ENCODE measurements around the gene MCU.
A peak's percentile ranks its signal among the peaks of the same experiment; 100 is the strongest.
"Not testable (repeated sequence)": the region's sequence is repeated elsewhere in the genome, so short reads cannot be mapped to it uniquely, and the experiment has no call there.

MCU gene

DNA sequence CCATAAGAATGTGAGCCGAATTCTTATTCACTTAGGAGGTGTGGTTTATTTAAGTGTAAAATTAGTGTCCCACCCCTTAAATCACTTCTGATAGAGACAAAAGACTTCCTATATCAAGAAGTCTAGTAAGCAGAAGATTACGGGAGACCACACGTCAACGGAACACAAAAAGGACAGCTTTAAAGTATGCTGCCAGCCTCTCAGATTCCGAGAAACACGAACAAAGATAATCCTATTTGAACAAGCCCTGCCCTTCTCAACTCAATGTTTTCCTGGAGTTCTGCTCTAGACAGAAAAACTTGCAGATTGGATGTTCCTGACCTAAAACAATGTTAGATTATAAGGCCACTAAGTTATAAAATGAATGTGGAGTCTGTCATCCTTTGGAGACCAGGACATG is 4.9 kb upstream of the MCU start:
- DNase-seq: no peak

DNA sequence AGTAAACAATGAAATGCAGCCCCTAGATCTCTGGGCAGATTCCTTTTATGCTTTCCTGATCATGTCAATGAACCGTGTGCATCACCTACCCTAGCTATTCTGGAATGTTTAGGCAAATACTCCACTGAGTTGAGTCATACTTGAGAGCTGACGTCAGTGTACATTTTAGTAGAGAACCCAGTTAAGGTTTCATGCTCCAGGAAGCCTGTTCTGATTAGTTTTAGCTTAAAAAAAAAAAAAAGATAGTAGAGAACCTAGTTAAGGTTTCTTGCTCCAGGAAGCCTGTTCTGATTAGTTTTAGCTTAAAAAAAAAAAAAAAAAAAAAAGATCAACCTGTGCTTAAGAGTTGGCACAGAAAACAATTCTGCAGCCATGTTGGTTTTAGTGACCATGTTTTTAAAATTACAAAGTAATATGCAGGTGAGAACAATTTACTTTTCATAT is 3.7 kb upstream of the MCU start:
- no peak for DNase-seq

DNA sequence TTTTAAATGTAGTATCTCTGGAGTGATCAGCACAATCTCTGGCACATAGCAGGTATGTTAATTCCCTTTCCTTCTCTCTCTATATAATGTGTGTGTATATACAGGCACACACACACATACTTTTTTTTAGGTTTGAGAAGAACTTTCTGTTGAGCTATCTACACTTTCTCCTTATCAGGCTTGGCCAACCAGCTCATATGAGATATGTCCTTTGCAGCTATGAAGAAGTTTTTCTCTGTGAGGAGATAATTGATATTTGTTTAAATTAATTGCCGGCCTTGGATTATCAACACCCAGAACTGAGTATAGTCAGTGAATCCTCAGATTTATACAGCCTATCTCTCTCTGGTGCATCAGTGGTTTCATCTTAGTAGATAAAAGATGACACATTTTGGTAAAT is 2.3 kb upstream of the MCU start:
- no peak for DNase-seq

DNA sequence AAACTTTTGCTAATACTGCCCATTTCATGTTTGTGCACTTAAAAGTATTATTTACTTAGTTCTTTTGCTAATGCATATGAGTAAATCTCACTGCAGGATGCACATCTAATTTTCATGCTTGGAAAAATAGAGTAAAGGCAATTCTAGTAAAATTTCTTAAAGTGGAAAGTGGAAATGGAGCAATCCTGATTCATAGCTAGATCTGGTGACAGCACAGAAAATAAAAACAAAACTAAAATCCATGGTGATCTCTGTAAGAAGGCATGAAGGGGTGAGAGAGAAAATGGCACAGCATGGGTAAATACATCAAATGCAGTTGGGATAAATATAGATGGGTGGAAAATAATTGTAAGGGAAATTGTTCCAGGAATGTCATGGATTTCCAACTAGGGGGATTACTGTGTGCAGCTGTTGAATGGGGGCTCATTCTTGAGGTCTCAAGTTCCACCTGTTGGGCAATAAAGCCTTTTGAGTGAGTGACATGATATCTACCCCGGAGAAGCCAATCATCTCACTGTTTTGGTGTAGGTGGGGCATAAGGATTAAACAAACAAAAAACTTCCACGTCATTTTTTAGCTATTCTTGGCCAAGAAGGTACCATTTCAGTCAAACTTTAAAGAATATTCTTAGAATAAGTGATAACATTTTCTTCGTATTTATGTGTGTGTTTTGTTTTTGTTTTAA is 1.7 kb upstream of the MCU start:
- no peak for DNase-seq

DNA sequence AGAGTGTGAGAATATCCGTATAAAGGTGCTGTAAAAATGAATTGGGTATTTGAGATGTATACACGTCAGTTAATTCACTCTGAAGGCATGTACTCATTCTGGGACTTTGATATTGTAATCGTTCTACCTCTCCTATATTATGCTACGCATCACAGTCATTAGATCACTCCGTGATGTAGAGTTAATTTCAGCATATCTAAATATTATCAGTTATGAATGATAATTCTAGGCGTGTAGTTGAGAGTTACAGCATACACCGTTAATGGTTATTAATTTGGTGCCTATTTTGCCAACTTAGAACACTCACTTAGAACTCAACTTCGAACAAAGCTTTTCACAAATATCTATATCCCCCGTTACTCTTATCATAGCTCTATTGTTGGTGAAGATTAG is 477 bp upstream of the MCU start:
- no peak for DNase-seq

DNA sequence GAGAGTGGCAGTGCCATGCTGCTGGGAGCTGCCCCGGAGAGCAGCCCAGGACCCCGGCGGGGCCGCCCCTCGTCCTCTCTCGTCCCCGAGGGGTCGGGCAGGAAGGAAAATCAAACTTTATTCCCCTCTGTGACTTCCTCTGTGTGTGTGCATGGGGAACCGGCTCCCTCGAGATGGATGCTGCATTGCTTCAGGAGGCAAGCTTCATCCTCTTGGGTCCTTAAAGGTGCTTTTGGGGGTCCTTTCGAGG is 726 bp downstream of the MCU start:
- peak; percentile 22 for DNase-seq

DNA sequence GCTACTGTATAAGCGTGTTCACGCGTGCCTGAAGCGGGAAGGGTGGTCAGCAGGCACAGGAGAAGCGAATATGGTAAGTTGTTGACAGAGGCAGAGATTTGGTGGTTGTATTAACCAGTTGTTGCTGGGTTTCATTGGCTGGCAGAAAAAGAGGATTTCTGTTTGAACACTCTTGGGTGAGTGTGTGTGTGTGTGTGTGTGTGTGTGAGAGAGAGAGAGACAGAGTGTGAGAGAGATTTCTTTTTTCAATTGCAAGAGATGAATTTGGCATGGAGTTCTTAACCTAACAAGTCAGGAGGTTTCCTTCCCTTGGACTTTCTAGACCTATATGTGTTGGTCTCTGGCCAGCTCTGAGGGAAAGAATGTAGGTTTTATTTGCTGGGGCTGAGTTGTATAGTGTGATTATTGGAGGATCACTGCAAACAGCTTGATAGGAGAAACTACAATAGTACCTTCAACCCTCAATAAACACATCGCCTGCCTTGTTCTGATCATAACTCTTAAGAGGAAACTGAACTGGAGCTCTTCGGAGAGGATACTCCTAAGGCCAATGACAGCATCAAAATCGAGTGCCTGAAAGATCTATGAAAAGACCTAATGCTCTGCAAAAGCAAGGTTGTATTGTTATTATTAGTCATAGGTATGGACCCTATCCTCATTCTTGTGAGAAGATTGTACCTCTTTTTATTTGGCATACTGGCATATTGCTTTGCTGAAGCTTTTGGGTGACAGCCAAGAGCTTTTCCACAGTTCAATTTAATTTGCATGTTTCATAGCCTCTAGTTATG is 1.2 kb downstream of the MCU start:
- DNase-seq: peak; percentile 32

DNA sequence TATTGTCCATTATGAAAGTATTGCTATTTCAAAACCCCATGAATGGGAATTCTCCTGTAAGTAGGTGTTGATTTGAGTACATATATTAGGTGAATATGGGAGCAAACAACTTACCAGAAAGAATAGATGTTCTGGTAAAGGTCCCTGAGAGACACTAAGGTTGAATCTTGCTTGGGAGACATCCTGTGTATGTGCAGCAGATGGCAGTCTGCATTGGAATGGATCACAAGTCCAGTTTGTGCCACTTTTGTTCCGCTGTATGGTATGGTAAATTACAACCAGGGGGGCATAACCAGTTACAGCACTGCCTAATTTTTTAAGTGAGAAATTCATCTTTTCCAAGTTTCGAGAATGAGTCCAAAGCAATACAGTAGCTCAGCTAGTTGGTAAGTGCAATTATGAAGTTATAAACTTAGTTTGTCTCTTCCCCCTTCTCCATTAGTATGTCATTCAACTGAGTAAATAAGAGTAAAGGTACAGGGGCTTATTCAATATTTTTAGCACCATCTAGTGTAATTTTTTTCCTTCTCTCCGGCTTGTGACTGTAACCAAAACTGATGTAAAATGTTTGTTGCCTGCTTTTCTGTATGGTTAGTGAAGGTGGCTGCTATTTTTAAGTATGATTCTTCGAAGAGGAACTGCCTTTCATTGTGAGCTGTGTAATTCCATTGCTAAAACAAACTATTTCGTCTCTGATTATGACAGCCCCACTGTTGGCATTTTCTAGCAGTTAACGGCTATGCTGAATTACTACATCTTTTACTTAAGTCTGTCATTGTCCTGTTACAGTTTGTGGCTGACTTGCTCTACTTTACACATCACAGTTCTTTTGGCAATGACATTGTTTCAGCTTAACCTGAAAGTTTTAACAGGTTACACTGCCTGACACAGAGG is 2.8 kb downstream of the MCU start:
- no peak for DNase-seq

DNA sequence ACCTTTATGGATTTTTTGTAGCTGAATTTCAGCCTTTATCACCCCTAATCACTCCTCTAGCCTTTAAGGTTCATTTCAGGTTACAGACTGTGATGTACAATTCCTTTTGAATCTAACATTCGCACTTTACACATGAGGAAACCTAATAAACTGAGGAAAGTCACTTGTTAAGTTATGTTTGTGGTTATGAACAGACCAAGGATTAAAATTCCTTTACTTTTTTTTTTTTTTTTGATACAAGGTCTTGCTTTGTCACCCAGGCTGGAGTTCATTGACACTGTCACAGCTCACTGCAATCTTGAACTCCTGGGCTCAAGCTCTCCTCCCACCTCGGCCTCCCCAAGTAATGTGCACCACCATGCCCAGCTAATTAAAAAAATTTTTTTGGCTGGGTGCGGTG is 3.6 kb downstream of the MCU start:
- no peak for DNase-seq

DNA sequence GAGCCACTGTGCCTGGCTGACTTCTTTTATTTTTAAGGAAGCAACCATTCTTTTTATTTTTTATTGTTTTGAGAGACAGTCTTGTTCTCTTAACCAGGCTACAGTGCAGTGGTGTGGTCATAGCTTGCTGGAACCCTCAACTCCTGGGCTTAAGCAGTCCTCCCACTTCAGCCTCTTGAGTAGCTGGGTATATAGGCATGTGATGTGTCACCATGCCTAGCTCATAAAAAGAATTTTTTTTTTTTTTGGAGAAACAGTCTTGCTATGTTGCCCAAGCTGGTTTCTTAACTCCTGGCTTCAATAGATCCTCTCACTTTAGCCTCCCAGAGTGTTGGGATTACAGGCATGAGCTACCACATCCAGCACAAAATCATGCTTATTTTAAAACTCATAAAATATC is 5.8 kb downstream of the MCU start:
- DNase-seq: no peak

DNA sequence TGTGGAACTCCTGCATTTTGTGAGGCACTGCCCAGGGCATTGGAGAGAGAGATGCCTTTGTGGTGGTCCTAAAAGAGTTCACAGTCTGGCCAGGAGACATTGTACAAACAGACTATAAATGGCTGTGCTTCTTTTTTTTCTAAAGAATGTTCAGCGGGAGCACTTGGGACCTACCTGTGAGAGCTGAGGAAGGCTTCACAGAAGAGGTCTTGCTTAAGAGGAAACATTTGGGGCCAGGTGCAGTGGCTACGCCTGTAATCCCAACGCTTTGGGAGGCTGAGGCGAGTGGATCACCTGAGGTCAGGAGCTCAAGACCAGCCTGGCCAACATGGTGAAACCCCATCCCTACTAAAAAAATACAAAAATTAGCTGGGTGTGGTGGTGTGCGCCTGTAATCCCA is 10.5 kb downstream of the MCU start:
- not testable (repeated sequence) for DNase-seq

DNA sequence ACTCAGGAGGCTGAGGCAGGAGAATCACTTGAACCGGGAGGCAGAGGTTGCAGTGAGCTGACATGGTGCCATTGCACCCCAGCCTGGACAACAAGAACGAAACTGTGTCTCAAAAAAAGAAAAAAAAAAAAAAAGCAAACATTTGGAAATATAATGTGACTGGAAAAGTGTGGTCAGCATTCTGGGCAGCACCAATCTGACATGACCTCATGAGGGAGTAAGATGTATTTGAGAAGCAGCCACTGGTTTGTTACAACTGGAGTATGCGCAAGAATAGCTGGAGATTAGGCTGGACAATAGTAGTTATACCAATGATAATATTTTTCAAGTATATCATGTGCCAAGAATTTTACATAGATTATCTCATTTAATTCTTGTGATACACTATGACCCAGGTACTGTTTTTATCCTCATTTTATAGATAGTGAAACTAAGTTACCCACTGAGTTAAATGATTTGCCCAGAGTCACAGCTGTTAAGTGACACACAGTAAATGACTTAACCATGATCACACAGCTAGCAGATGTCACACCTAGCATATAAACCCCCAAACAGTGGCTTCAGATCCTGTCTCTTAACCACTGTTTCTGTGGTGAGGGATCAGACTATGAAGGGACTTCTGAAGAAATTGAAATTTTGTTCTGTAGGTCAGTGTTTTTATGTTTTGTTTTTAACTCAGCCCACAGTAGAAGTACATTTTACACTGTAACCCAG is 11.1 kb downstream of the MCU start:
- DNase-seq: no peak

DNA sequence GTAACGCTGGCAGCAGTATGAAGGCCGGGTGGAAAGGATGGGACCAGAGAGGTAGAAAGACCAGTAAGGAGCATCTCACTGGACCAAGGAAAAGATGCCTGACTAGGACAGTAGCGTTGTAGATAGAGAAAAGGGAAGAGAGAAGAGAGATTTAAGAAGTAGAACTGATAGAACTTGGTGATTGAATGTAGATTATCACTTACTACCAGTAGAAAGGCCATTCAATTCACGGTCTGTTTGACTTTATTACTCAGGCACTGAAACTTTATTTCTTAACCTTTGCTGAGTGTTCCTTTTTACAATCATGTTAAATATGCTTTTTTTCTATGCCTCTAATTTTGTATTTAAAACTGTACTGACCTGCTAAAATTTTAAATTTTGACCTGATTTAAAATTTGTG is 12.2 kb downstream of the MCU start:
- DNase-seq: no peak

DNA sequence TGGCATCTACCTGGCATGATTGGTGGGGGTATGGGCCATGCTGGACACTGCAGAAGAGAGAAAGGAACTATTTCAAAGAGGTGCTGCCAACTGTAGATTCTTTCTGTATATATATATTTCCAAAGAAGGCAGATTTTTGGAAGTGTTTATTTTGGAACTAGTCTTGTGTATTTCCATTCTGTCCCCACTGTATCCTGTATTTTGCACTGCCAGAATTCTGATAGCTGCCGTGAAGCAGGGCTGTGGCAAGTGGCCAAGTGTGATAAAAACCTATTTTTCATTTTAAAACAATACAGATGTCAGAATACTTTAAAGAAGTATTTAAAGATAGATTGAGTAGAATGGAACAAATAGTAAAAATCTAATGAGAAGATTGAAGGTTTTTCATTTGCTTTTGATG is 17.1 kb downstream of the MCU start:
- DNase-seq: no peak

DNA sequence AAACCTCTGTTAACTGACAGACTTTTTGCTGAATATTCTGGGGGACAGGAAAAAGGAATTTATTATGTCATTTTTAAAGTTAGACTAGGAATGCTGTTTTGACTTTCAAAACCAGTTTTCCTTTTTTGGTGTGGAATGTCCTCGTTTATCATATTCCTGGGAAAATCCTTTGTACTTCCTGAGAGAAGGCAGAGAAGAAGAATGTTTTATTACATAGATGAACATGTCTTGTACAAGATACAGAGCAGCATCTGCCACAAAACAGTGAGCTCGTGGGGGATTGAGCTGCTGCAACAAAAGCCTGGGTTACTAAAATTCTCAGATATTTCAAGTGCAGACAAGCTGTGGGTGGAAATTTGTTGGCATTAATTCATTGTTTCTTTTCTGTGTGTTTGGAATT is 20.2 kb downstream of the MCU start:
- DNase-seq: no peak

DNA sequence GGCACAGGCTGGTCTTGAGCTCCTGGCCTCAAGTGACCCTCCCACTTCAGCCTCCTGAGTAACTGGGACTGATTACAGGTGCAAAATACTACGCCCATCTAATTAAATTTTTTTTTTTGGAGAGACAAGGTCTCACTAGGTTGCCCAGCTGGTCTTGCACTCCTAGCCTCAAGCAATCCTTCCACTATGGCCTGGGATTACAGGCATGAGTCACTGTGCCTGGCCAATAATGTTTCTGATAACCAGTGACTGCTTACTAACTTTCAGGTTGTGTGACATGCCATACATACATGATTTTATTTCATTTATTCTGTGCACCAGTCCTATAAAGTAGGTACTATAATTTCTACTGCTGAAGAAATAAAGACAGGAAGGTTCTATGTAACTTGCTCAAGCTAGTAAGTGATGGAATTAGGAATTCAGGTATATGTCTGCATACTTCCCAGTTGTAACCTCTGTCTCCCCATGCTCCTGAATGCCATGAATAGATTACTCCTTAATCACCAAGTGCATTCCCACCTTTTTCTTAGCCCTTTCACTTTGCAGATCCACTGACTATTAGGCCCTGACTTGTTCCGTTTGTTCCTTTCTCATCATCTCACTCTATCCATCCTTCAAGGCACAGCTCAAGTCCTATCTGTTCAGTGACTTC is 28.1 kb downstream of the MCU start:
- DNase-seq: no peak

DNA sequence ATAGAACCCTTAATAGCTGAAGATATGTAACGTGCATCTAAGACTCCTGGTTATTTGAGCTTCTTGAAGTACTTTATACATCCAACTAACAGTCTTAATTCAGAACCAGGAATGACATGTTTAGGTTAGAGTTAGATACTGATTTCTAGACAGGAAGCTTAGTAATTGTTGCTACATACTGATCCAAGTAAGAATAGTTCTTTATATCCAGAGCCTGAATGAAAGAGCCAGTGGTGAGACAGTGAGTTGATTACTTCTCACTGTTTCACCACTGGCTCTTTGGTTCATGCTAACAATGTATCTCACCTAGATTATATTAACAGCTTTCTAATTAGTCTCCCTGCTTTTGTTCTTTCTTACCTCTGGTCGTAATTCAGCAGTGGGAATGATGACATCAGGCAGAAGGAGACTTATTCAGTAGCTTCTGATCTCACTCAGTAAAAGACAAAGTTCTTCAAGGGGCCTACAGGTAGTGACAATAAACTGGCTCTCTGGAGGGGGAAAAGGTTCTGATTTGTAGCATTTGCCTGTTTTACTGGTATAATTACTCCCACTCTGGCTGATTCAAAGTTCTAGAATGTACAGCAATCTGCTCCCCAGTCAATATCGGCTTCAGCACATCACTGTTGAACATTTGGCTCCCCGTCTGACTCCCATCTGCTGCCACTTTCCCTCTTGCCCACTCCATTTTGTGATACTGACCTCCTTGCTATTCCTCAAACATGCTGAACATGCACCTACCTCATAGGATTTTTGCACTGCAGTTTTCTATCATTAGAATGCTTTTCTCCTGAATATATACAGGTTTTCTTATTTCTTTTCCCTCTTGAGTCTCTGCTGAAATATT is 29.1 kb downstream of the MCU start:
- DNase-seq: no peak

DNA sequence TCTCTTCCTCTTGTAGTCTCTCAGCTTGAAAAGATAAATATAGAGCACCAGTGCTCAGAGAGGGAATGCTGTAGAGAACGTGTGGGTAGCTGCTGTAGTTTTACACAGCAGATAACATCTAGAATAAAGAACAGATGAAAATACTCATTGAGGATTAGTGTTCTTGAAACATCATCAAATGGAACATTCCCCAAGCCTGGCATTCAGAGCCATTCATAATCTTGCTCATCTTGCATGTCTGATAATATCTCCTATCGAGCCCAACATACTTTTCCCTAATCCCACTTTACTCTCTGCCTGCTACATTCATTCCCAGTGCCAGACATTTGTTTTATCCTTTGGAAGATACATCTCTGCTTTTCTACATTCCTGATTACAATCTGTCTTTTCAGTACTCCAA is 35.2 kb downstream of the MCU start:
- no peak for DNase-seq

DNA sequence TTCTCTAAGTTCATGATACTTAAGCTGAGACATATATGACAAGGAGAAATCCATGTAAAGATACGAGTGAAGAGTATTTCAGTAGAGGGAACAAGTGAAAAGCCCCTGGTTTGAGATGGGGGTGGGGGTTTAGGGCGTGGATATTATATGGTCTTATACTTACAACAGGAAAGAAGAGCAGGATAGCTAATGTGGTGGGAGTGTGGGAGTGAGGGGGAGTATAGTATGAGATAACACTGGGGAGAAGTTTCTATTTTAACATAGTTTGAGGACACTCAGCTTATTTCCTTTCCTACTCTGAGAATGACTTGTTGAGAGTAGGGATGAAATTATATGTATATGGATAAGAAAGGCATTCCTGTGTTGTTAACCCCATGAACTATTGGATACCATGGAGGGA is 36.5 kb downstream of the MCU start:
- DNase-seq: no peak

DNA sequence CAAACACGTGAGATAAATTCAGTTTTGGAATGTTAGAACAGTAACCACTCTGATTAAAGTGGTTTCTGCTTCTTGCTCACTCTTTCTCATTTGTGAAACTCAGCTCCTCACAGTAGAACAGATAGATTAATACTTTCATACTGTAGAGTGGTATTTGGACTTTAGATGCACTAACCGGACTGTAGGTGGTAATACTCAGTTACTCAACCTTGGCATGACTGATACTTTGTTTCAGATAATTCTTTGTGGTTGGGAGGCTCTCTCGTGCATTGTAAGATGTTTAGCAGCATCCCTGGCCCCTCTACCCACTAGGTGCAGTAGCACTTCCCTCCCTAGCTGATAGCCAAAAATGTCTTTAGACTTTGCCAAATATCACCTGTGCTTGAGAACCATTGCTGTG is 37.6 kb downstream of the MCU start:
- no peak for DNase-seq

DNA sequence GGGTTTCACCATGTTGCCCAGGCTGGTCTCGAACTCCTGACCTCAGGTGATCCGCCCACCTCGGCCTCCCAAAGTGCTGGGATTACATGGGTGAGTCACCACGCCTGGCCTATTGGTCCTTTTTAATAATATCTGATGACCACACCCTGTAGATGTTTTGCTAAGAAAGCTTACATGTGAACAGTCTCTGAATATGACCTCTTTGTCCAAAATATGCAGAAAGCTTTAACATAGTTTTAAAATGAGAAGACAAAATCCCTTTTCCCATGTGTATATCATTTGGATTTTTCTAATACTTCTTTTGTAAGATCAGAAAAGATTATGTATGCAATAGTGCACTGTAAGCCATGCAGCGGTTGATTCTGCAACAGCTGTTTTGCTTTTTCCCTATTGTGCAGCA is 38.5 kb downstream of the MCU start:
- no peak for DNase-seq

DNA sequence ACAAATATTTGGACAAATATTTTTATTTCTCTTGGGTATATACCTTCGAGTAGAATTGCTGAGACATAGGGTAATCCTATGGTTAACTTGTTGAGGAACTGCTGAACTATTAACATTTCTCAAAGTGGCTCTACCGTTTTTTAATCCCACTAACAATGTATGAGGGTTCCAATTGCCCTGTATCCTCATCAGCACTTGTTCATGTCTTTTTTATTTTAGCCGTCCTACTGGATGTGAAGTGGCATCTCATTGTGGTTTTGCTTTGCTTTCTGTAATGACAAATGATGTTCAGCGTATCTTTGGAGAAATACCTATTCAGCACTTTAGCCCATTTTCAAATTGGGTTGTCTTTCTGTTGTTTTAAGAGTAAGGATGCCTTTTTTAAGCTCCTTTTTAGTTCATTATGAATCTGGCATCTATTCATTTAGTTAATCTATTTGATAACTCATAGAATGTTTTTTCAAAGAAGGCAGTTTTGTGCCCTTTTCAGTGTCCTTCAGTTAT is 40.0 kb downstream of the MCU start:
- DNase-seq: no peak

All from NCI-H526 treated with DMSO at 0.1 percent for 48 hours (cell line).